Ovary (tissue), 3 donors: ENCODE data around the gene WDR75.
A peak's percentile ranks its signal among the peaks of the same experiment; 100 is the strongest.

Experiments
- CTCF ChIP-seq, 3 donors: fragments of 450-650 bp in 2 of 3; fragments of 200-600 bp in 1 of 3; IDR thresholded peaks; one replicate each; pipeline versions ENCODE4 v1.5.1 to v1.8.0; 2016 to 2022; ENCODE audit warnings: antibody characterized with exemption in 3 of 3, mild to moderate bottlenecking in 1 of 3
- EP300 ChIP-seq: sonication (generic); formaldehyde crosslinking; IDR thresholded peaks from one replicate; pipeline ENCODE4 v1.6.1; 2017; ENCODE audit warnings: antibody characterized with exemption
- POLR2A ChIP-seq: fragments of 450-650 bp; IDR thresholded peaks from one replicate; pipeline ENCODE4 v1.6.1; 2017; ENCODE audit warnings: antibody characterized with exemption, mild to moderate bottlenecking, moderate library complexity
- donor health status: DM: no; HTN: no; CAD: no.

- no peak for TF ChIP-seq POLR2A
- TF ChIP-seq CTCF (IDR thresholded peaks at IDR 0.05): peak; percentile 53 to 90 (median 86)
- no peak for TF ChIP-seq EP300
These were observed 28.8 kb upstream of the WDR75 start for GRCh38 chr2:189412330-189412953.
